Prostate gland (tissue), 2 donors: Measurements from ENCODE around the gene ZNF598. TPM values are rescaled to one million over a fixed set of nuclear protein-coding genes. Genes with fewer than 3 reads are reported as not detected.
A peak's percentile ranks its signal among the peaks of the same experiment; 100 is the strongest.

Experiments used
- DNase-seq: peaks from one replicate; pipeline ENCODE4 v3.0.0-alpha.2; 2019; ENCODE audit warnings: low spot score
- H3K27ac ChIP-seq, 2 donors: fragments of 200-600 bp; sonication (generic); 2 replicates each; pipeline ENCODE4 v1.5.1; 2017 to 2019
- H3K27me3 ChIP-seq: fragments of 200-600 bp; sonication (generic); replicated peaks from 2 replicates; pipeline ENCODE4 v1.5.1; 2019; ENCODE audit not compliant: insufficient read depth
- H3K36me3 ChIP-seq, 2 donors: fragments of 200-600 bp; sonication (generic); 1 replicate in 1 of 2; 2 replicates in 1 of 2; pipeline versions ENCODE4 v1.5.1 to v1.8.1; 2017 to 2019
- H3K4me1 ChIP-seq: fragments of 200-600 bp; sonication (generic); replicated peaks from 2 replicates; pipeline ENCODE4 v1.5.1; 2019
- H3K4me3 ChIP-seq, 2 donors: fragments of 200-600 bp; sonication (generic); 2 replicates each; pipeline ENCODE4 v1.5.1; 2017 to 2019
- H3K9me3 ChIP-seq: fragments of 200-600 bp; sonication (generic); 2 replicates; pipeline ENCODE4 v1.5.1; 2017
- POLR2A ChIP-seq: fragments of 450-650 bp; IDR thresholded peaks from one replicate; pipeline ENCODE4 v1.6.1; 2016; ENCODE audit warnings: antibody characterized with exemption, mild to moderate bottlenecking
- POLR2AphosphoS5 ChIP-seq: sonication (generic); formaldehyde crosslinking; IDR thresholded peaks from one replicate; pipeline ENCODE4 v1.6.1; 2017; ENCODE audit warnings: antibody characterized with exemption
- WGBS: methylation state at CpG from one replicate; pipeline ENCODE4 v1.1.5; 2018; 5-methylcytosine and 5-hydroxymethylcytosine counted together
- intact Hi-C: fragments of 100-400 bp; cut with DNase I; formaldehyde crosslinking; loops from one replicate; pipeline ENCODE4 v1.14.2; 2022
- total RNA-seq, 2 donors: library from RNA; depleted of rRNA; stranded (reverse); fragments of >200 nt; gene quantifications; one replicate each; pipeline ENCODE4 v1.1.0, GENCODE V29; 2016
- TF ChIP-seq, protein P1 (sequence below), 4 experiments: fragments of 200-600 bp in 2 of 4; fragments of 450-650 bp in 2 of 4; sonication (generic) in 2 of 4; IDR thresholded peaks; 1 replicate in 3 of 4; 2 replicates in 1 of 4; pipeline ENCODE4 v1.5.1; 2016 to 2019; ENCODE audit warnings: antibody characterized with exemption in 4 of 4, mild to moderate bottlenecking in 2 of 4, moderate library complexity in 2 of 4

The ZNF598 gene
- total RNA-seq, 2 donors from 2014 or later: 30.7 to 74.3 TPM

GRCh38 chr16:1973461-1974156 is 36.0 kb downstream of the ZNF598 start:
- peaks cover 6% of the 10 kb centered on the region for H3K4me1 ChIP-seq
- H3K27me3 ChIP-seq: no peaks in the 10 kb centered on the region
- 90% methylated on average over 16 of the region's 16 CpGs for WGBS
- no peaks in the 10 kb centered on the region for H3K9me3 ChIP-seq
- DNase-seq: no peak
- no peak overlapping the region for H3K27ac ChIP-seq
- no peak overlapping the region for H3K4me3 ChIP-seq
- TF ChIP-seq POLR2AphosphoS5 (no peak), POLR2A (no peak)
- TF ChIP-seq, protein P1, sequence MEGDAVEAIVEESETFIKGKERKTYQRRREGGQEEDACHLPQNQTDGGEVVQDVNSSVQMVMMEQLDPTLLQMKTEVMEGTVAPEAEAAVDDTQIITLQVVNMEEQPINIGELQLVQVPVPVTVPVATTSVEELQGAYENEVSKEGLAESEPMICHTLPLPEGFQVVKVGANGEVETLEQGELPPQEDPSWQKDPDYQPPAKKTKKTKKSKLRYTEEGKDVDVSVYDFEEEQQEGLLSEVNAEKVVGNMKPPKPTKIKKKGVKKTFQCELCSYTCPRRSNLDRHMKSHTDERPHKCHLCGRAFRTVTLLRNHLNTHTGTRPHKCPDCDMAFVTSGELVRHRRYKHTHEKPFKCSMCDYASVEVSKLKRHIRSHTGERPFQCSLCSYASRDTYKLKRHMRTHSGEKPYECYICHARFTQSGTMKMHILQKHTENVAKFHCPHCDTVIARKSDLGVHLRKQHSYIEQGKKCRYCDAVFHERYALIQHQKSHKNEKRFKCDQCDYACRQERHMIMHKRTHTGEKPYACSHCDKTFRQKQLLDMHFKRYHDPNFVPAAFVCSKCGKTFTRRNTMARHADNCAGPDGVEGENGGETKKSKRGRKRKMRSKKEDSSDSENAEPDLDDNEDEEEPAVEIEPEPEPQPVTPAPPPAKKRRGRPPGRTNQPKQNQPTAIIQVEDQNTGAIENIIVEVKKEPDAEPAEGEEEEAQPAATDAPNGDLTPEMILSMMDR (IDR thresholded peaks at IDR 0.05): no peak
- H3K36me3 ChIP-seq: peaks cover 11 to 13% of the 10 kb centered on the region in 2 donors
- intact Hi-C loops: no loop called here

GRCh38 chr16:1972490-1972877 is 37.1 kb downstream of the ZNF598 start:
- peak overlapping the region in 1 of 2 donors; percentile 86 for H3K27ac ChIP-seq
- H3K36me3 ChIP-seq: peaks cover 11 to 12% of the 10 kb centered on the region in 2 donors
- H3K27me3 ChIP-seq: no peaks in the 10 kb centered on the region
- no peak for DNase-seq
- H3K9me3 ChIP-seq: no peaks in the 10 kb centered on the region
- 2% methylated on average over 21 of the region's 22 CpGs for WGBS
- intact Hi-C loops: no loop called here
- peak overlapping the region; percentile 77 to 93 for H3K4me3 ChIP-seq
- H3K4me1 ChIP-seq: peaks cover 6% of the 10 kb centered on the region
- TF ChIP-seq, protein P1 (IDR thresholded peaks at IDR 0.05): no peak
- no peak for TF ChIP-seq POLR2A
- no peak for TF ChIP-seq POLR2AphosphoS5

DNA sequence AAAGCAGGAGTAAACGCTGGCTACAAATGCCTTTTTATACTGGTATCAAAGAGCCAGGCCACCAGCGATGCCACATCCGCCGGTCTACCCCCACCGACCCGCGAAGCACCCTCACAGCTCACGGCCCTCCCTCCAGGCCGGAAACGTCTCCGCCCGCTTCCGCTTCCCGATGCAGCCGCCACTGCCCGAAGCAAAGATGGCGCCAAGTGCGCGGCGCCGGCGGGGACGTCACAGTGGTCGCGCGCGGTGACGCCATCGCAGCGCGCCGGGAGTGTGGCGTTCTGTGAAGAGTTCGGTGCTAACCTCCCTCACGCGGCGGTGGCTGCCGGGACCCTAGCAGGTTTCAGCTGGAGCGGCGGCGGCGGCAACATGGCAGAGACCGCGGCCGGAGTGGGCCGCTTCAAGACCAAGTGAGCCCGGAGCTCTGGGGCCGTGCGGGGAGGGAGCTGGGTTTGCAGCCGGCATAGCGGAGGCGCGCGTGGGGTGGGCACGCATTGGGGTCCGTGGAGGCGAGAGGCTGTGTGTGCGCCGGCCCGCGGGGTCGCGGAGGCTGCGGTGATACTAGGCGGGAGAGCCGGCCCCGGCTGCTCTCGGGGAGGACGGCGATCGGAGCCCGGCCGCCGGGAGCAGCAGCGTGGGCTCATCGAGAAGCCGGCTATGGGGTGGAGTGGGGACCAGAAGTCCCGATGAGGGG is 37.7 kb downstream of the ZNF598 start, which contains the start of gene TBL3:
Gene TBL3, plus strand, starts transcription at position 258 of the 694 bp plus-strand sequence. Its CDS starts 112 bp downstream, at position 370.
- TF ChIP-seq, protein P1 (IDR thresholded peaks at IDR 0.05): peak in 2 of 4 experiments; percentile 40 to 51
- TF ChIP-seq POLR2A (peak; percentile 88), POLR2AphosphoS5 (peak; percentile 100)
- peak; percentile 90 for DNase-seq
- Histone ChIP-seq H3K36me3 (peaks cover 11% of the 10 kb centered on the region in 2 donors), H3K4me1 (peaks cover 6% of the 10 kb centered on the region), H3K27me3 (no peaks in the 10 kb centered on the region), H3K9me3 (no peaks in the 10 kb centered on the region), H3K27ac (peak within 1 kb of the TSS; percentile 84 to 86), H3K4me3 (peak within 1 kb of the TSS; percentile 77 to 93)
- intact Hi-C loops: no loop called here
- WGBS: under 1% methylated on average over 74 of the region's 78 CpGs

- intact Hi-C loops: no loop called here
- no peaks in the 10 kb centered on the region for H3K36me3 ChIP-seq
- TF ChIP-seq POLR2AphosphoS5 (no peak), POLR2A (no peak)
- TF ChIP-seq, protein P1 (IDR thresholded peaks at IDR 0.05): no peak
- no peaks in the 10 kb centered on the region for H3K9me3 ChIP-seq
- no peak overlapping the region for H3K4me3 ChIP-seq
- no peak overlapping the region for H3K27ac ChIP-seq
- no peaks in the 10 kb centered on the region for H3K27me3 ChIP-seq
- DNase-seq: no peak
- peaks cover 11% of the 10 kb centered on the region for H3K4me1 ChIP-seq
- 86% methylated on average over 34 of the region's 41 CpGs for WGBS
Observed at GRCh38 chr16:1968146-1968953, 41.3 kb downstream of the ZNF598 start.
